DND-41 (cell line): Measurements from ENCODE around the gene PRDM15.

Source experiments
- ATAC-seq: fragments of 200-7000 bp; cut with Tn5 transposase; 3 replicates; pipeline ENCODE4 v1.9.1; 2021; ENCODE audit warnings: low read depth; ENCODE audit not compliant: insufficient read depth
- DNase-seq: peaks from one replicate; pipeline ENCODE4 v3.0.0-alpha.2; 2020
- H2AFZ ChIP-seq: 2 replicates; pipeline ENCODE4 v1.6.0; 2012; ENCODE audit warnings: low read depth, low read length
- H3K27ac ChIP-seq: 2 replicates; pipeline ENCODE4 v1.5.1; 2012; ENCODE audit warnings: low read length, inconsistent platforms
- H3K27me3 ChIP-seq: fragments of 200-600 bp; sonication (generic); 2 replicates; pipeline ENCODE4 v1.6.0; 2012; ENCODE audit warnings: low read length, mild to moderate bottlenecking, inconsistent platforms; ENCODE audit not compliant: insufficient read depth, poor library complexity
- H3K36me3 ChIP-seq: 2 replicates; pipeline ENCODE4 v1.5.1; 2012; ENCODE audit warnings: low read length, inconsistent platforms; ENCODE audit not compliant: insufficient read depth
- H3K4me1 ChIP-seq: 2 replicates; pipeline ENCODE4 v1.5.1; 2012; ENCODE audit warnings: mild to moderate bottlenecking, low read length; ENCODE audit not compliant: insufficient read depth
- H3K4me2 ChIP-seq: 2 replicates; pipeline ENCODE4 v1.6.0; 2012; ENCODE audit warnings: mild to moderate bottlenecking, moderate library complexity, low read length, inconsistent platforms; ENCODE audit not compliant: insufficient read depth
- H3K4me3 ChIP-seq, 2 experiments: fragments of 200-600 bp in 1 of 2; shearing (Covaris generic) in 1 of 2; 2 replicates each; pipeline ENCODE4 v1.5.1; 2012 to 2016; ENCODE audit warnings: inconsistent platforms in 2 of 2, low read length in 2 of 2, mild to moderate bottlenecking in 2 of 2, low read depth in 1 of 2, moderate library complexity in 1 of 2
- H3K79me2 ChIP-seq: 2 replicates; pipeline ENCODE4 v1.6.0; 2012; ENCODE audit warnings: low read length, inconsistent platforms; ENCODE audit not compliant: insufficient read depth
- H3K9ac ChIP-seq: 2 replicates; pipeline ENCODE4 v1.6.0; 2012; ENCODE audit warnings: low read depth, mild to moderate bottlenecking, inconsistent platforms, low read length, moderate library complexity
- H3K9me3 ChIP-seq: 2 replicates; pipeline ENCODE4 v1.5.1; 2012; ENCODE audit warnings: low read length, moderate library complexity, mild to moderate bottlenecking, inconsistent platforms; ENCODE audit not compliant: insufficient read depth, severe bottlenecking
- H4K20me1 ChIP-seq: 2 replicates; pipeline ENCODE4 v1.6.0; 2012; ENCODE audit warnings: low read length; ENCODE audit not compliant: insufficient read depth
- CTCF ChIP-seq: IDR thresholded peaks from 2 replicates; pipeline ENCODE4 v1.5.1; 2012; ENCODE audit warnings: borderline replicate concordance, low read length, moderate library complexity, mild to moderate bottlenecking; ENCODE audit not compliant: poor library complexity, severe bottlenecking; ENCODE audit errors: extremely low read depth
- EZH2 ChIP-seq: IDR thresholded peaks from 3 replicates; pipeline ENCODE4 v1.6.1; 2012; ENCODE audit warnings: borderline replicate concordance, low read depth, mild to moderate bottlenecking, moderate library complexity, low read length, inconsistent platforms; ENCODE audit not compliant: severe bottlenecking

The PRDM15 gene

GRCh38 chr21:41897047-41897669, 18.0 kb upstream of the PRDM15 start:
- 0 out of 2 replicates have a peak, but pooled peaks cover 3% of the 10 kb centered on the region for H3K36me3 ChIP-seq

DNA sequence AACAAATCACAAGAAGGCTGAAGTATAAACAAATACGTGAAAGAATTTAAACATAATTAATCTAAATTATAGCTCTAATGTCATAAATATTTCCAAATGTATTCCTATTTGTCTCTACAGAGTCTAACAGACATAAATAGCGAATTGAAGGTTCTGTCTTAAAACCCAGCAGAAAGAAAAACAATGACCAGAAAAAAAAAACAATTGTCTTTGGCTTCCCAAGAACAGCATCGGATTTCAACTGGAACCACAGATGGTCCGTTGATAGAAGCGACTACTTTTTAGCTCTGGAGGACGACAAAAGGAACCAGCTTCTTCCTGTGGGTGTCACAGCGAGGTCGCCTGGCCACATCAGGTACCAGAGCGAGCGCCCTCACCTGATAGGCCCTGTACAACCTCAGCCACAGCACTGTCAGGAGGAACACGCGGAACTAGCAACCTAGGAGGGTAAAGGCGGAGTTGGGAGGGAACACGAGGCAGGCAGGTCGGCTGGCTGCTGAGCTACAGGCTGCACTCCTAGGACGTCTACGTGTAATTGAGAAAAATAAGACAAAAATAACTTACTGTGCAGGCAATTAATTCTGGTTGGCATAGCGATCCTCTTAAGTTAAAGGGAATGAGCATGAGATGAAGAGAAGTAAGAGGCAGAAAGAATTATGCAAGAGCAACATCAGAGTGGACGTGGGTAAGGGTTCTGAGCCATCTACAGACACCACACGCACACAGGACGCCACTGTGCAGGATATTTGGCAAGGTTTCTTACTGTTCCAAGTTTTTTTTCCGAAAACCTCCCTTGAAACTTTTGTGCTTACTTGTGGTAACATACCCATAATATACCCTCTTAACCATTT, 16.7 kb upstream of the PRDM15 start:
- TF ChIP-seq CTCF (no peak), EZH2 (no peak)
- no peak overlapping the region for H3K4me3 ChIP-seq
- no peaks in the 10 kb centered on the region for H3K27me3 ChIP-seq
- H4K20me1 ChIP-seq, result no peaks in the 10 kb centered on the region
- 0 out of 2 replicates have a peak, but pooled peaks cover 3% of the 10 kb centered on the region for H3K36me3 ChIP-seq
- H2AFZ ChIP-seq, result no peak overlapping the region
- H3K9me3 ChIP-seq, result no peaks in the 10 kb centered on the region
- H3K27ac ChIP-seq, result no peak overlapping the region
- peaks cover 20% of the 10 kb centered on the region for H3K4me1 ChIP-seq
- no peak overlapping the region for H3K4me2 ChIP-seq
- H3K79me2 ChIP-seq, result no peaks in the 10 kb centered on the region
- DNase-seq, result no peak
- no peak overlapping the region for H3K9ac ChIP-seq
- no peak for ATAC-seq

More at GRCh38 chr21:41897047-41897669, 18.0 kb upstream of the PRDM15 start:
- H3K79me2 ChIP-seq, result no peaks in the 10 kb centered on the region
- H3K4me3 ChIP-seq, result no peak overlapping the region
- H3K4me1 ChIP-seq, result peaks cover 20% of the 10 kb centered on the region
- ATAC-seq, result no peak
- DNase-seq, result no peak
- H3K27me3 ChIP-seq, result no peaks in the 10 kb centered on the region
- no peaks in the 10 kb centered on the region for H3K9me3 ChIP-seq
- no peaks in the 10 kb centered on the region for H4K20me1 ChIP-seq
- no peak overlapping the region for H2AFZ ChIP-seq
- TF ChIP-seq CTCF, result no peak
- TF ChIP-seq EZH2, result no peak
- no peak overlapping the region for H3K9ac ChIP-seq
- no peak overlapping the region for H3K27ac ChIP-seq
- H3K4me2 ChIP-seq, result no peak overlapping the region

- Histone ChIP-seq H2AFZ (no peak overlapping the region), H3K36me3 (0 out of 2 replicates have a peak, but pooled peaks cover 3% of the 10 kb centered on the region), H3K4me1 (peaks cover 20% of the 10 kb centered on the region), H3K4me2 (no peak overlapping the region), H3K9ac (no peak overlapping the region), H3K4me3 (no peak overlapping the region), H3K9me3 (no peaks in the 10 kb centered on the region), H3K27me3 (no peaks in the 10 kb centered on the region), H3K27ac (no peak overlapping the region), H3K79me2 (no peaks in the 10 kb centered on the region), H4K20me1 (no peaks in the 10 kb centered on the region)
- TF ChIP-seq EZH2 (no peak), CTCF (no peak)
- ATAC-seq, result no peak
- DNase-seq, result no peak
Measured at GRCh38 chr21:41894922-41895557, 15.9 kb upstream of the PRDM15 start.
